ENCODE measurements around the gene BSN.
"Not testable (repeated sequence)": the region's sequence is repeated elsewhere in the genome, so short reads cannot be mapped to it uniquely, and the experiment has no call there.

- not testable (repeated sequence) for TF ChIP-seq CTCF, POLR2A (IDR thresholded peaks at IDR 0.05)
Observed at GRCh38 chr3:49684453-49684852, 130.2 kb downstream of the BSN start.

All from heart left ventricle (tissue), 13 donors.